Psoas muscle (tissue), 8 donors: Measurements from ENCODE around the gene PSMD12. TPM values are rescaled to one million over a fixed set of nuclear protein-coding genes. Genes with fewer than 3 reads are reported as not detected.

Source experiments
- ATAC-seq, 4 donors: fragments of 200-7000 bp; cut with Tn5 transposase; one replicate each; pipeline ENCODE4 v1.9.1; 2020; ENCODE audit warnings: moderate library complexity in 3 of 4, mild to moderate bottlenecking in 2 of 4
- DNase-seq, 2 donors: peaks; one replicate each; pipeline ENCODE4 v3.0.0-alpha.2; 2020
- H3K27ac ChIP-seq: fragments of 200-600 bp; one replicate; pipeline ENCODE4 v1.8.0; 2022
- H3K27me3 ChIP-seq, 3 donors: fragments of 200-600 bp in 1 of 3; one replicate each; pipeline versions ENCODE4 v1.6.1 to v1.8.0; 2013 to 2022; ENCODE audit warnings: low read length in 2 of 3, mild to moderate bottlenecking in 2 of 3, moderate library complexity in 1 of 3; ENCODE audit not compliant: insufficient read depth in 3 of 3
- H3K36me3 ChIP-seq, 2 donors: fragments of 200-600 bp in 1 of 2; one replicate each; pipeline versions ENCODE4 v1.6.1 to v1.8.0; 2013 to 2022; ENCODE audit warnings: low read depth in 1 of 2, mild to moderate bottlenecking in 1 of 2, moderate library complexity in 1 of 2; ENCODE audit not compliant: insufficient read depth in 1 of 2
- H3K4me1 ChIP-seq: fragments of 200-600 bp; one replicate; pipeline ENCODE4 v1.8.0; 2022
- H3K4me3 ChIP-seq: fragments of 200-600 bp; one replicate; pipeline ENCODE4 v1.8.0; 2022; ENCODE audit warnings: mild to moderate bottlenecking
- H3K9me3 ChIP-seq: fragments of 200-600 bp; one replicate; pipeline ENCODE4 v1.8.0; 2022
- CTCF ChIP-seq: fragments of 200-600 bp; IDR thresholded peaks from one replicate; pipeline ENCODE4 v1.8.0; 2022; ENCODE audit warnings: antibody characterized with exemption
- WGBS, 3 donors: extraction: QIAGEN DNeasy Blood & Tissue Kit; methylation state at CpG; one replicate each; pipeline versions ENCODE4 v1.1.6 to v1.1.7; 2013; 5-methylcytosine and 5-hydroxymethylcytosine counted together
- intact Hi-C, 2 donors: fragments of 100-400 bp; cut with DNase I; formaldehyde crosslinking; loops; one replicate each; pipeline versions ENCODE4 v1.11.0 to v1.14.2; 2022
- polyA plus RNA-seq, 3 donors: library from polyadenylated mRNA; stranded (reverse); fragments of 200-250 nt; gene quantifications; one replicate each; pipeline ENCODE4 v1.2.3, GENCODE V29; 2013
- total RNA-seq, 4 donors: library from RNA; stranded (reverse); fragmentation: NEBNext Ultra II Directional in 2 of 4; extraction: Animal tissue kit (Norgen Biotek cat#: 25700) in 2 of 4; gene quantifications; one replicate each; pipeline versions ENCODE4 v1.2.1 to v1.2.4, GENCODE V29; 2021 to 2023
- donor health status: healthy with polysubstance abuse.
- donor health status: DM: no; HTN: no; CAD: no; lungs with moderate emphysema.
- donor health status: Bipolar disorder and iron deficiency.
- donor health status: healthy.
- donor health status: DM: yes; HTN: yes; CAD: no.
- donor health status: DM: no; HTN: no; CAD: no.
- donor health status: DM: no; HTN: no; CAD: no.
- donor health status: DM: yes; HTN: yes; CAD: no.

Gene PSMD12
- total and polyA plus RNA-seq, 7 donors = 66.6 to 281 (median 121) TPM

- ATAC-seq (no peak), DNase-seq (no peak)
- Histone ChIP-seq H3K27ac (no peak overlapping the region), H3K4me3 (no peak overlapping the region), H3K9me3 (no peaks in the 10 kb centered on the region), H3K4me1 (no peaks in the 10 kb centered on the region), H3K36me3 (no peaks in the 10 kb centered on the region), H3K27me3 (no peaks in the 10 kb centered on the region)
- WGBS, 3 donors = 74 to 77% (median 76%) methylated on average over 10 of the region's 10 CpGs
- intact Hi-C loops = no loop called here
- no peak for TF ChIP-seq CTCF
These were observed 68.9 kb downstream of the PSMD12 start for GRCh38 chr17:67297454-67297960.

GRCh38 chr17:67294451-67295199 lies 71.8 kb downstream of the PSMD12 start:
- intact Hi-C loops = loop anchor here in 1 of 2 donors (2.0 kb wide), 1 partner anchor 74 kb away; no protein-coding TSS in a partner anchor
- Histone ChIP-seq H3K4me3 (no peak overlapping the region), H3K4me1 (peaks cover 6% of the 10 kb centered on the region), H3K27ac (no peak overlapping the region), H3K27me3 (no peaks in the 10 kb centered on the region), H3K9me3 (no peaks in the 10 kb centered on the region), H3K36me3 (no peaks in the 10 kb centered on the region)
- no peak for TF ChIP-seq CTCF
- DNase-seq (no peak), ATAC-seq (no peak)
- WGBS, 3 donors = 94 to 95% (median 95%) methylated on average over 36 to 44 of the region's 44 CpGs

- peak; percentile 84 for TF ChIP-seq CTCF
- DNase-seq (peak; percentile 55 to 82), ATAC-seq (peak; percentile 79 to 91 (median 84))
- H3K27me3 ChIP-seq = no peaks in the 10 kb centered on the region
- no peaks in the 10 kb centered on the region for H3K36me3 ChIP-seq
- H3K27ac ChIP-seq = no peak overlapping the region
- intact Hi-C loops = loop anchor here (1.0 to 2.0 kb wide), 2 partner anchors 72 to 73 kb away; no protein-coding TSS in a partner anchor
- H3K9me3 ChIP-seq = no peaks in the 10 kb centered on the region
- WGBS, 3 donors = 36 to 49% (median 43%) methylated on average over 32 of the region's 32 CpGs
- H3K4me3 ChIP-seq = peak overlapping the region; percentile 19
- peaks cover 8% of the 10 kb centered on the region for H3K4me1 ChIP-seq
These were observed 72.8 kb downstream of the PSMD12 start for GRCh38 chr17:67293251-67294203.

GRCh38 chr17:67290711-67291291 lies 75.6 kb downstream of the PSMD12 start:
- 38 to 57% (median 38%) methylated on average over 11 of the region's 11 CpGs for WGBS, 3 donors
- ATAC-seq = peak in 2 of 4 donors; percentile 26 to 40
- no peak for TF ChIP-seq CTCF
- Histone ChIP-seq H3K27me3 (no peaks in the 10 kb centered on the region), H3K36me3 (no peaks in the 10 kb centered on the region), H3K4me3 (no peak overlapping the region), H3K4me1 (peaks cover 8% of the 10 kb centered on the region), H3K27ac (no peak overlapping the region), H3K9me3 (no peaks in the 10 kb centered on the region)
- DNase-seq = peak in 1 of 2 donors; percentile 60
- intact Hi-C loops = no loop called here
